ENCODE data around the gene HNRNPA2B1.
A peak's percentile ranks its signal among the peaks of the same experiment; 100 is the strongest.
"Not testable (repeated sequence)": the region's sequence is repeated elsewhere in the genome, so short reads cannot be mapped to it uniquely, and the experiment has no call there.

HNRNPA2B1 gene

DNA sequence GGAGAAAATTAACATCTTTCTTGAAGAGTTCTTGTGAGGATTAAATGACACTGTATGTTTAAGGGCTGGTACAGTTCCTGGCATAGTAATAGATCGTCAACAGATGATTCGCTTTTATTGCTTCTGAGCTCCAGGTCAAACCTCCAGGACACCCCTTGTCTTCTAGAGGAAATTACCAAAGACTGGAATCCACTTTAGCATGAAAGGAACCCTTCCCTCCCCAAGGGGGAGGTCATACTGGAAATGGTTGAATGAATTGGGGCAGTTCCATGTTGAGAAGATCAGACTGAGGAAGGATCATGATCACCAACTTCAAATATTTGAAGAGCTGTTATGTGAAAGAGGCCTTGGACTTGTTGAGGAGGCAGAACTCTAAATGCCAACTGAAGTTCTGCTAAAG lies 39.6 kb downstream of the HNRNPA2B1 start:
- DNase-seq: no peak

GRCh38 chr7:26159243-26159642 lies 41.3 kb downstream of the HNRNPA2B1 start:
- no peak for DNase-seq

DNA sequence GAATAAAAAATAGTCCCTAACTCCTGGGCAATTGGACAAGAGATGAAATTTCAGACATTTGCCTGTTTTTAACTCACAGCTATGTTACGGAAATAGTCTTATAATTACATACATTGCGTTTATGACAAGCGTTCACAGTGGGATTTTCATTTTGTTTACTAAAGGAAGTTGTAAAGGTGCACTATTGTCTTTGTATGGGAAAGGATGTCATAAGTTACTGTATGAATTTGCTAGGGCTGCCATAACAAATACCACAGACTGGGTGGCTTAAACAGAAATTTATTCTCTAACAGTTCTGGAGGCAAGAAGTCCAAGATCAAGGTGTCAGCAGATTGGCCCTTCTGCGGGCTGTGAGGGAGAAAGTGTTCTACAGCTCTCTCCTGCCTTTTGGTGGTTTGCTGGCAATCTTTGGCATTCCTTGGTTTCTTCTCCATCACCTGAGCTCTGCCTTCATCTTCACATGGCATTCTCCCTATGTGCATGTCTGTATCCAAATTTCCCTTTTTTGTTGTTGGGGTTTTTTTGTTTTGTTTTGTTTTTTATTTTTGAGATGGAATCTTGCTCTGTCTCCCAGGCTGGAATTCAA lies 42.9 kb downstream of the HNRNPA2B1 start:
- DNase-seq: no peak

- DNase-seq: no peak
Measured at GRCh38 chr7:26156451-26157420, 43.8 kb downstream of the HNRNPA2B1 start.

DNA sequence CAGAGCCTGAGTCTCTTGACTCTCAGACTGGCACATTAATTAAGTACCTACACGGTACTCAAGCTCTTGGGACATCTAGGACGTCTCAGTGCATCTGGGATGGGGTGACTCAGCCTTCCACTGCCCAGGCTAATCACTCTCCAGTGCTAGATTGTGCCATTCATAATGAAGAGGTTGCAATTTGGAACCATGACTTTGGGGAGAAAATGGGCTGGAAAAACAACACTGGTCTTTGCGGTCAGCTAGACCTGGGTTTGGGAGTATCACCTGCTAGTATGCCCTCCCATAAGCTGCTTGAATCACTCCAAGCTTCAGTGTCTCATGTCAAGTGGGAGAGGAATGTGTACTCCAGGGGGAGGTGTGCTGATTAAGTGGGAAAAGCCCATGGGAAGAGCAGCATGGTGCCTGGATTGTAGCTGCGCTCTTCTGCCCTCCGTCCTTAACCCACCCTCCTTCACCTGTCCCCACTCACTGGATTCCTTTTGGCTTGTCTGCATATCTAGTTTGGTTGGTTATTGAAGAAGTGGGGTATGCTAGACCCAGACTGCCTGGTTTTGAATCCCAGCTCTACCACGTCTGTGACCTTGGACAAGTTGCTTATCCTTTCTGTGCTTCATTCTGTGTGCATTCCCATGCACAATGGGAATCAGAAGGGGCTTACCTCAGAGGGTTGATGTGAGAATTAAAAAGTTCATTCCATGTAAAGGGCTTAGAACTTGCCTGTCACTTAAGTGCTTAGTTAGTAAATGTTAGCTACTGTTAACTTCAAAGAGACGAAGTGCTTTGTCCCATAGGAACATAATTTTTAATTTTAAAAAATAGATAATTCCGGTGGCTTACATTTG lies 44.8 kb downstream of the HNRNPA2B1 start:
- no peak for DNase-seq

GRCh38 chr7:26153823-26154783 lies 46.4 kb downstream of the HNRNPA2B1 start:
- DNase-seq: no peak

GRCh38 chr7:26153241-26153822 lies 47.2 kb downstream of the HNRNPA2B1 start:
- DNase-seq: no peak

DNA sequence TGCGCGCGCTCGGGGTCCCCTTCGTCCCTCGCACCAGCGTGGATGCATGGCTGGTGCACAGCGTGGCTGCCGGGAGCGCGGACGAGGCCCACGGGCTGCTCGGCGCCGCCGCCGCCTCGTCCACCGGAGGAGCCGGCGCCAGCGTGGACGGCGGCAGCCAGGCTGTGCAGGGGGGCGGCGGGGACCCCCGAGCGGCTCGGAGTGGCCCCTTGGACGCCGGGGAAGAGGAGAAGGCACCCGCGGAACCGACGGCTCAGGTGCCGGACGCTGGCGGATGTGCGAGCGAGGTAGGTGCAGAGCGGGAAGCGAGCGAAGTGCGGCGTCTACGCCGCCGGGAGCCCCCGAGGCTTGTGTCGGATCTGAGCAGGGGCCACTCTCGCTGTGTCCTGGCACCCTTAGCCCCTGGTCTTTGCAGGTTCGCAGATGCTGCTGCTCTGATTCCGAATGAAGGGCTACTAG lies 47.7 kb downstream of the HNRNPA2B1 start:
- DNase-seq: not testable (repeated sequence)

- peak; percentile 68 for DNase-seq
Measured at GRCh38 chr7:26151953-26152781, 48.4 kb downstream of the HNRNPA2B1 start, which contains the start of gene NFE2L3. Gene NFE2L3 (plus strand): TSS chr7:26152198. CDS start chr7:26152499, 301 bp downstream.

DNA sequence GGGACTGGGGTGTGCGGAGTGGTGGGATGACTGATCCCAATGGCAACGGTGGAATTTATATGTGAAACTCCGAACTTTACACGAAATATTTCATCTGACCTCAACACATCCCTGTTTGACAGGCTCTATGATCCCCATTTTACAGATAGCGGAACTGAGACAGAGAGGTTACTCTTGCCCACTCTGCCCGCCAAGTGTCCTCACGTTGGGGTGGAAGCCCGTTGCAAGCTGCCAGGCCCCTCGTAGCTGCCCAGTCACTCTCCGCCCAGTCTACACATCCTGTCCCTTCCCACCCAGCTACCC lies 48.9 kb downstream of the HNRNPA2B1 start:
- no peak for DNase-seq

DNA sequence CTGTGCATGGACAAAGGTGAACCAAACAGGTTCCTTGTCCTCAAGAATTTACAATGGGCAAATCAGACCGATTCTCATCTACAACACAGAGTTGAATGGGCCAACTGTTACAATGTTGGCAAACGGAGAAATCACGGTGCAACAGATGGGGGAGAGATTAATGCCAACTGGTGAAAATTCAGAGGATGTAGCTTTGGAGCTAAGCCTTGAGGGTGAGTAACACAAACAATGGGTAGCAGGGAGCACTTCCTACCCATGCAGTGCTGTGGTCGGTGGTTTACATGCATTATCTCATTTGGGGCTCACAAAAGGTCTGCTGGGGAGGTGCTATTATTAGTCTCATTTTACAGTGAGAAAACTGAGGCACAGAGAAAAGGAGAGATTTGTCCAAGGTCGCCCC lies 49.5 kb downstream of the HNRNPA2B1 start:
- no peak for DNase-seq

DNA sequence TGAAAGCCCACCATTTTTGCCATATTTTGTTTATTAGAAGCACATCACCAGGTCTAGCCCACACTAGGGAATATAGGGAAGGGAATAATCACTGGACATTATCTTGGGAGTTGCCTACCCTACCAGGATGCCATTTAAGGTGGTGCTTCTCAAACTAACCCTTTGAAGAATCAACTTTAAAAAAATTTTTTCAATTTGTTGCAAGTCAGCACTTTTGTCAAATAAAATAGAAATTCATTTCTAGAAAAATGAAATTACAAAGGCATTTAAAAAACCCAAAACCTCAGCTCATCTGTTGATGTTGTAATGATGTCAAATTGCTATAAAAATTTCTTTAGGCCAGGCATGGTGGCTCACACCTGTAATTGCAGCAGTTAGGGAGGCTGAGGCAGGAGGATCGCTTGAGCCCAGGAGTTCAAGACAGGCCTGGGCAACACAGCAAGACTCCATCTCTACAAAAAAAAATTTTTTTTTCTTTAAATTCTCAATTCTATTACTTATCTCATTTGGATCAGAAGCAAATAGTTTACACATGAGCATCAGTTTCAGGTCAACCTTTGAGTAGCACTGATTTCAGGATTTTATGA lies 51.1 kb downstream of the HNRNPA2B1 start:
- no peak for DNase-seq

DNA sequence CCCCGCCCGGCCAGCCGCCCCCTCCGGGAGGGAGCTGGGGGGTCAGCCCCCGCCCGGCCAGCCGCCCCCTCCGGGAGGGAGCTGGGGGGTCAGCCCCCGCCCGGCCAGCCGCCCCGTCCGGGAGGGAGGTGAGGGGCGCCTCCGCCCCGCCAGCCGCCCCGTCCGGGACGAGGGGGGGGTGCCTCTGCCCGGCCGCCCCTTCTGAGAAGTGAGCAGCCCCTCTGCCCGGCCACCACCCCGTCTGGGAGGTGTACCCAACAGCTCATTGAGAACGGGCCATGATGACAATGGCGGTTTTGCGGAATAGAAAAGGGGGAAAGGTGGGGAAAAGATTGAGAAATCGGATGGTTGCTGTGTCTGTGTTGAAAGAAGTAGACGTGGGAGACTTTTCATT lies 52.2 kb downstream of the HNRNPA2B1 start:
- not testable (repeated sequence) for DNase-seq

DNA sequence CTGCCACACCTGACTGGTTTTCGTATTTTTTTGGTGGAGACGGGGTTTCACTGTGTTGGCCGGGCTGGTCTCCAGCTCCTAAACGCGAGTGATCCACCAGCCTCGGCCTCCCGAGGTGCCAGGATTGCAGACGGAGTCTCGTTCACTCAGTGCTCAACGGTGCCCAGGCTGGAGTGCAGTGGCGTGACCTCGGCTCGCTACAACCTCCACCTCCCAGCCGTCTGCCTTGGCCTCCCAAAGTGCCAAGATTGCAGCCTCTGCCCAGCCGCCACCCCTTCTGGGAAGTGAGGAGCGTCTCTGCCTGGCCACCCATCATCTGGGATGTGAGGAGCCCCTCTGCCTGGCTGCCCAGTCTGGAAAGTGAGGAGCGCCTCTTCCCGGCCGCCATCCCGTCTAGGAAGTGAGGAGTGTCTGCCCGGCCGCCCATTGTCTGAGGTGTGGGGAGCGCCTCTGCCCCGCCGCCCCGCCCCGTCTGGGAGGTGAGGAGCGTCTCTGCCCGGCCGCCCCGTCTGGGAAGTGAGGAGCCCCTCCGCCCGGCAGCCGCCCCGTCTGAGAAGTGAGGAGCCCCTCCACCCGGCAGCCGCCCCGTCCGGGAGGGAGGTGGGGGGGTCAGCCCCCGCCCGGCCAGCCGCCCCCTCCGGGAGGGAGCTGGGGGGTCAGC lies 52.8 kb downstream of the HNRNPA2B1 start:
- not testable (repeated sequence) for DNase-seq

DNA sequence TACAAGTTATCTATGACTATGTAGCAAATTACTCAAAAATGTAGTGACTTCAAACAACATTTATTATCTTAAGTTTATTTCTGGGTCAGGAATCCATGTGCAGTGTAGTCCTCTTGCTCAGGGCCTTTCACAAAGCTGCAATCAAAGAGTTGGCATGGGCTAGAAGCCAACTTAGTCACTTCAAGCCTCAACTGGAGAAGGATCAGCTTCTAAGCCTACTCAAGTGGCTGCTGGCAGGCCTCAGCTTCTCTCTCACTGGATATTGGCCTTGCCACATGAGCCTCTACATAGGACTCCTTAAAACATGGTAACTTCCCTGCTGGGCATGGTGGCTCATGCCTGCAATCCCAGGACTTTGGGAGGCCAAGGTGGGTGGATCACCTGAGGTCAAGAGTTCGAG lies 53.5 kb downstream of the HNRNPA2B1 start:
- no peak for DNase-seq

GRCh38 chr7:26145238-26145637 lies 55.3 kb downstream of the HNRNPA2B1 start:
- no peak for DNase-seq

DNA sequence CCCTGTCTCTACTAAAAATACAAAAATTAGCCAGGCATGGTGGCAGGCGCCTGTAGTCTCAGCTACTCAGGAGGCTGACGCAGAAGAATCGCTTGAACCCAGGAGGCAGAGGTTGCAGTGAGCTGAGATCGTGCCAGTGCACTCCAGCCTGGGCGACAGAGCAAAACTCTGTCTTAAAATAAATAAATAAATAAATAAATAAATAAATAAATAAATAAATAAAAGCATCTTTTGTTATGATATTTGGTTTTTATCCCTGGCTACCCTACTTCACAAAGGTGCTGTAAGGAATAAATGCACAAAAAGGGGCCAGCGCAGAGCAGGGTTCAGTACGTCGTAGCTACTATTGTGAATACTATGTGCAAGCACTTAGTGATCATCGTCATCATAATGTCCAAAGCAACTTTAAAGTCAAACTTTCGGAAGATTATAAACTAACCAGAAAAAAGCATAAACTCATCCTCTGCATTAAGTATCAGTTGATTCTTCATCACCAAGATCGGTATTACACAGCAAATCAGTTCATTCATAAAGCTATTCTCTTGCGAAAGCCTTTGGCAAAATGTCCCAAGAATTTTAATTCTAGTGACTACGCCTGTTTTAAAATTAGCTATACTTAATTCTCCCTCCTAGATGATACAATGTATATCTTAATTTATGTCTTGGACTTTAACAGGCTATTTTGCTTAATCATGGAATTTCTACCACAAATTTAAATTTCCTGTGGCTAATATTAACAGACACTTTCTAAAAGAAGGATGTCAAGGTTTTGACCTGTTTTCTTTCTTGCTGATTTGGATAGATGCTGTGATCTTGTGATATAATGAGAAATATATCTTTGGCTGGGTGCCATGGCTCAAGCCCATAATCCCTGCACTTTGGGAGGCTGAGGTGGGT lies 56.1 kb downstream of the HNRNPA2B1 start:
- DNase-seq: no peak

DNA sequence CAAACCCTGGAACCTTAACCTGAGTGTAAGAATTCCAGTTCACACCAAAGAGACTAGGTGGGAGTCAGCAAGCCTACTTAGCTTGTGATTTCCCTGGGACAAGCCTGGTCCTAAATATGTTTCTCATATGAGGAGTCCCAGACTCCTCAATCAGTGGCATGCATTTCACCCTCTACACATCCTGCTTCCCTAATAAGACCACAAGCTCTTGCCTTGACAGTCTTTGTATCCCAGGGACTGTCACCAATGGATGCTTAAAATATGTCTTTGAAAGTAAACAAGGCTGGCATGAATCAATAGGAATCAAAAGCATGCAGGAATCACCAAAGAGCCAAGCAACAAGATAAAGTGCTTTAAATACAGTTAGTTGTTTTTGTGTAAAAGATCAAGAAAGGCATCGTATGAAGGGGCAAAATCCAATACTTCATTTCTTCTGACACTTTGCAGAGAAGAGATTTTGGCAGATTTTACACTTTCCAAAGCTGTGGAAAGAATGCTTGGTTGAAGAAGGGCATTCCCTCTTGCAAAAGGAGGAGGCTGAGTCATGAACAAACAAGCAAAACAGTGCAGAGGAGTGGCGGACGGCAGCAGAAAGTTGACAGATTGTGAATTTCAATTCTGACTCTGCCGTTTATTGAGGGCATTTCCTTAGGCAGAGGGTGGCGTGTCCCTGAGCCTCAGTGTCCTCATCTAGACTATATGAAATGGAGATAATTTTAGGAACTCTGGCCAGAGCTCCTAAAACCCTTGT lies 57.1 kb downstream of the HNRNPA2B1 start:
- no peak for DNase-seq
